Measurements from ENCODE around the gene UBE3B.

UBE3B gene

DNA sequence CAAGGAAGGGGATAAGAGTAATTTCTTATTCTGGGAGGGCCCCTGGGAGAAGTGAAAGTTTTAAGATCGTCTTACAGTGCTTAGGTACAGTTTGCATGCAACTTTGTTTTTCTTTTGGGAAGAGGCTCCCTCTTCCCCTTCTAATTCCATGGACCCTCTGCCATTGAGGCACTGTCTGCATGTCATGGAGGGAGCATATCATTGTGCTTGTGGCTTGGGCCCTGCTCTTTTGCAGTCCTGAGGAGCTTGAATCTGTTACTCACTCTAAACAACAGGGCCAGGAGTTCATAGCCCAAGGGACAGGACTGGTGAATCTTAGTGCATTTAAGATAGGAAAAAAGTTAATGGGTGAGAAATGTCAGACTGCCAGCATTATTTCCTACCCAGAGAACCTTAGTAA, 2.3 kb downstream of the UBE3B start:
- peaks cover 9% of the 10 kb centered on the region for H3K36me3 ChIP-seq (ENCODE audit: control insufficient read depth, low read depth, low read length)
- no peaks in the 10 kb centered on the region for H3K27me3 ChIP-seq (ENCODE audit: control insufficient read depth, insufficient read depth, low read length)
- H3K27ac ChIP-seq (ENCODE audit: low read length) = no peak overlapping the region
- peaks cover 7% of the 10 kb centered on the region for H3K4me1 ChIP-seq (ENCODE audit: control insufficient read depth, low read depth, low read length)
- no peak overlapping the region for H3K9ac ChIP-seq (ENCODE audit: low read length)
- H3K9me3 ChIP-seq (ENCODE audit: control insufficient read depth, low read depth, low read length) = no peaks in the 10 kb centered on the region
- no peak overlapping the region for H3K4me3 ChIP-seq (ENCODE audit: low read length)

DNA sequence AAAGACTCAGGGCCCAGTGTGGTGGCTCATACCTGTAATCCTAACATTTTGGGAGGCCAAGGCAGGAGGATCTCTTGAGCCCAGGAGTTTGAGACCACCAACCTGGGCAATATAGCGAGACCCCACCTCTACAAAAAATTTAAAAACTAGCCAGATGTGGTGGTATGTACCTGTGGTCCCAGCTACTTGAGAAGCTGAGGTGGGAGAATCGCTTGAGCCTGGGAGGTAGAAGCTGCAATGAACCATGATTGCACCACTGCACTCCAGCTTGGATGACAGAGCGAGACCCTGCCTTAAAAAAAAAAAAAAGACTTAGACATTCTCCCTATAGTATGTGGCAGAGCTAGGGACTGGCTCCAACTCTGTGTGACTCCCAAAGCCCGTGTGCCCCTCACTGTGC, 2.9 kb downstream of the UBE3B start:
- no peak overlapping the region for H3K9ac ChIP-seq (ENCODE audit: low read length)
- peaks cover 13% of the 10 kb centered on the region for H3K36me3 ChIP-seq (ENCODE audit: control insufficient read depth, low read depth, low read length)
- H3K4me1 ChIP-seq (ENCODE audit: control insufficient read depth, low read depth, low read length) = peaks cover 7% of the 10 kb centered on the region
- H3K4me3 ChIP-seq (ENCODE audit: low read length) = no peak overlapping the region
- H3K27ac ChIP-seq (ENCODE audit: low read length) = no peak overlapping the region
- H3K27me3 ChIP-seq (ENCODE audit: control insufficient read depth, insufficient read depth, low read length) = no peaks in the 10 kb centered on the region
- H3K9me3 ChIP-seq (ENCODE audit: control insufficient read depth, low read depth, low read length) = no peaks in the 10 kb centered on the region

DNA sequence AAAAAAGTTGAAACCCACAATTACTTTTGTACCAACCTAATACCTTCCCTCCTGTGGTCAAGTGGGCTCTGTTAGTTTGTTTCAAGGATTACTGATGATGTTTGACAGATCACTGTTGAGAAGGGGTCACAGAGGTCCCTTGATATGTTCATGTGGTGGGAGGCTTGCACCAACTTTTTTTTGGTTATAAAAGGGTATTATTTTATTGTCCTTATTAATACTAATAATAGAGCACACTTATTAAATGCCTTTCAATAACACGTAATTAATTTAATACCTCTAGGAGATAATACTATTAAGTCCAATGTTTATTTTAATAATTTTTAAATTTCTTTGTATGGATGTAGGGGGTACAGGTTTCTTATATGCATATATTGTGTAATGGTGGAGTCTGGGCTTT, 4.4 kb downstream of the UBE3B start:
- no peaks in the 10 kb centered on the region for H3K27me3 ChIP-seq (ENCODE audit: control insufficient read depth, insufficient read depth, low read length)
- no peak overlapping the region for H3K9ac ChIP-seq (ENCODE audit: low read length)
- peaks cover 28% of the 10 kb centered on the region for H3K36me3 ChIP-seq (ENCODE audit: control insufficient read depth, low read depth, low read length)
- H3K9me3 ChIP-seq (ENCODE audit: control insufficient read depth, low read depth, low read length) = no peaks in the 10 kb centered on the region
- no peak overlapping the region for H3K4me3 ChIP-seq (ENCODE audit: low read length)
- no peaks in the 10 kb centered on the region for H3K4me1 ChIP-seq (ENCODE audit: control insufficient read depth, low read depth, low read length)
- no peak overlapping the region for H3K27ac ChIP-seq (ENCODE audit: low read length)

DNA sequence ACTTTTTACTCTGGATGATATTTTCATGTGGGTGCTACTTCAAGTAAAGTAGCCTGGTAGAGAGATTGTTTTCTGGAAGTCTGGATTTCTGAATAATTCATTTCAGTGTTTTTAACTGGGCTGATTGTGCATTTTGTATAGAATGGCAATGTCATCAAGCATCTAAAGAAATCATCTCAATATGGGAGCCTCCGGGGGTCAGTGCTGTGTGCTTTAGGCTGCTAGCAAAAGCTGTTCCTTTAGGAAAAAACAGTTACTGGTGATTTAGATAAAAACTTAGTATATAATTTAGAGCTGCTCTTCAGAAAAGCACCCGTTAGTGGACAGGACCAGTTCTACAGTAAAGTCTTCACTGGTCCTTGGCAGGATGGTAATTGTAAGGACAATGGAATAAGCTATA, 5.1 kb downstream of the UBE3B start:
- H3K36me3 ChIP-seq (ENCODE audit: control insufficient read depth, low read depth, low read length) = peaks cover 35% of the 10 kb centered on the region

DNA sequence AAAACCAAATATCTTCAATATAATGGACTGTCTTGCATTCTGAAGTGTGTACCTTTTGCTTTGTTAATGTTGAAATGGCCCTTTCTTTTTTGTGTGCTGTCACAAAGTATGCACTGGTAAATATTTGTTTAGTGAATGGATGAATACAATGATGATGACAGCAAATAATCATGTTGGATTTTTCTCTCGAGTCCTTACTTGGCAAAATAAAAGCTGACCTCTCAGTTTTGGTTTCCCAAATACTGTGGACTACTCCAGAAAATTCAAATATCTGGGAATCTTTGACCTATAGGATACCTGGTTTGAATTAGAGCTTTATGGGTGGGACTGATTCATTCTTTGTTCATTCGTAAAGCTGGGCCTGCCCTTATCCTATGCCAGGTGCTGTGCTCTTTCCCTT, 5.5 kb downstream of the UBE3B start:
- no peaks in the 10 kb centered on the region for H3K27me3 ChIP-seq (ENCODE audit: control insufficient read depth, insufficient read depth, low read length)
- no peak overlapping the region for H3K9ac ChIP-seq (ENCODE audit: low read length)
- H3K27ac ChIP-seq (ENCODE audit: low read length) = no peak overlapping the region
- H3K4me3 ChIP-seq (ENCODE audit: low read length) = no peak overlapping the region
- peaks cover 39% of the 10 kb centered on the region for H3K36me3 ChIP-seq (ENCODE audit: control insufficient read depth, low read depth, low read length)
- H3K4me1 ChIP-seq (ENCODE audit: control insufficient read depth, low read depth, low read length) = no peaks in the 10 kb centered on the region
- H3K9me3 ChIP-seq (ENCODE audit: control insufficient read depth, low read depth, low read length) = no peaks in the 10 kb centered on the region

More for the DNA sequence above, 5.1 kb downstream of the UBE3B start:
- no peak overlapping the region for H3K4me3 ChIP-seq (ENCODE audit: low read length)
- H3K9me3 ChIP-seq (ENCODE audit: control insufficient read depth, low read depth, low read length) = no peaks in the 10 kb centered on the region
- no peaks in the 10 kb centered on the region for H3K27me3 ChIP-seq (ENCODE audit: control insufficient read depth, insufficient read depth, low read length)
- H3K9ac ChIP-seq (ENCODE audit: low read length) = no peak overlapping the region
- H3K4me1 ChIP-seq (ENCODE audit: control insufficient read depth, low read depth, low read length) = no peaks in the 10 kb centered on the region
- no peak overlapping the region for H3K27ac ChIP-seq (ENCODE audit: low read length)

DNA sequence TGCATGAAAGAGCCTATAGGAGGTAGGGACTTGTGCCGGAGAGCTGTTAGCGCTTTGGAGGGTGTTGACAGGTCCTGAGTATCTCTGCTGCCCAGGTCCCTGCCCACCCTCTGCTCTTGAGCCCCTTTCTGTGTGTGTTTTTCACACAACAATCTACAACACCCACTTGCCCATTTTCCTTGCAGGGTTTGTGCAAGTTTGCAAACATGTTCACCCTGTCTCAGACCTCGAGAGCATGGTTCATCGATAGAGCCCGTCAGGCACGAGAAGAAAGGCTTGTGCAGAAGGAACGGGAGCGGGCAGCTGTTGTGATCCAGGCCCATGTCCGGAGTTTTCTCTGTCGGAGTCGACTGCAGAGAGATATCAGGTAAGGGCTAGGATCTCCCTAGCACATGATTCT, 5.9 kb downstream of the UBE3B start:
- H3K27ac ChIP-seq (ENCODE audit: low read length) = no peak overlapping the region
- H3K36me3 ChIP-seq (ENCODE audit: control insufficient read depth, low read depth, low read length) = peaks cover 43% of the 10 kb centered on the region
- no peaks in the 10 kb centered on the region for H3K4me1 ChIP-seq (ENCODE audit: control insufficient read depth, low read depth, low read length)

DNA sequence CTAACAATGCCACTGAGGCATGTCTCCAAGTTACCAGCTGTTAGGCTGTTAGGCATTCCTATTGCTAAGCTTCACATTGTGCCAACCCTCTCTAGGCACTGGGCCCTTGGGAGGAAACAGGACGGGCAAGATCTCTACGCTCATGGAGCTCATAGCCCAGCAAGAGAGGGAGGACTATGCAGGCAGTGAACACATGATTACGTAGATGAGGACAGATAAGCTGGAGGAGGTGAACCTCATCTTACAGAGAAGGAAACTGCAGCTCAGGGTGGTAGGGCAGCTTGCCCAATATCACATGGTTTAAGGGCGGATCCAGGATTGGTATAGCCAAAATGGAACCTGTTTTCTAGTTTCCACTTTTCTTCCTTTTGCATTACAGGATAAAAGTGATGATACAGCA, 7.8 kb downstream of the UBE3B start:
- Histone ChIP-seq H3K27me3 (ENCODE audit: control insufficient read depth, insufficient read depth, low read length) (no peaks in the 10 kb centered on the region), H3K4me1 (ENCODE audit: control insufficient read depth, low read depth, low read length) (no peaks in the 10 kb centered on the region), H3K9me3 (ENCODE audit: control insufficient read depth, low read depth, low read length) (no peaks in the 10 kb centered on the region), H3K9ac (ENCODE audit: low read length) (no peak overlapping the region), H3K27ac (ENCODE audit: low read length) (no peak overlapping the region), H3K4me3 (ENCODE audit: low read length) (no peak overlapping the region), H3K36me3 (ENCODE audit: control insufficient read depth, low read depth, low read length) (peaks cover 57% of the 10 kb centered on the region)

More for the DNA sequence above, 5.9 kb downstream of the UBE3B start:
- Histone ChIP-seq H3K9ac (ENCODE audit: low read length) (no peak overlapping the region), H3K9me3 (ENCODE audit: control insufficient read depth, low read depth, low read length) (no peaks in the 10 kb centered on the region), H3K27me3 (ENCODE audit: control insufficient read depth, insufficient read depth, low read length) (no peaks in the 10 kb centered on the region), H3K4me3 (ENCODE audit: low read length) (no peak overlapping the region)

DNA sequence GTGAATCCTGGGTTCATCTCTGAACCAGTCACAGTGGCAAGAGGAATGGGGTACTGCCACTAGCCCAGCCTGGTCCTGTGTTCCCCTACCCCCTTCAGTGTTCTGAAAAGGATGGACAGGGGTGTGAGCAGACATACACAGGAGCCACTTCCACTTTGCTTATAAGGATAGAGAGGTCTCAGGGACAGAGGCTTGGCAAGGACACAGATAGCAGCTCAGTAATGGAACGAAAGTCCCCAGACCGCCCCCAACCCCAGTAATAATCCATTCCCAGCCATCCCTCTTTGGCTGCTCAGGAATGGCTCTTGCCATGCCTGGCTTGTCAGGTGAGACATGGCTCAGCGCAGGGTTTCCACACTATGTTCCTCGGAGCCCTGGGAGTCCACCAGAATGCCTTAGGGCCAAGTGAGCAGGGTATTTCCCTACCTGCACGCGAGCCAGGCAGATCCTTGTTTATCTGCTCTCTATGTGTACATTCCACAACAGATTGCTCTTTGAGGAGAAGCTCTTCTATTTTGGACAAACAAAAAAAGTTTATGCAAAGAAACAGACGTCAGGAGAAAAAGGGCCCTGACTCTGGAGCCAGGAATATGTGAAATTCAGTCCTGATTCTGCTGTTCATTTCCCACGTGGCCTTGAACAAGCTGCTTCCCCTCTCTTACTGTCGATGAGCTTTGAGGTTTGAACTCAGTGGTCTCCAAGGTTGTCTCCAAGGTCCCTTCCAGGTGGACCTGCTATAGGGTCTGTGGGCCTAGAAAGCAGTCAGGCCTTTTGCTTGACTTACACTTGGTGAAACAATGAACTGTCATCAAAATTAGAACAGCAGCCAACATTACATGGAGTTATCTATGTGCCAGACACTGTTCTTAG, 10.0 kb downstream of the UBE3B start:
- no peaks in the 10 kb centered on the region for H3K4me1 ChIP-seq (ENCODE audit: control insufficient read depth, low read depth, low read length)
- no peaks in the 10 kb centered on the region for H3K27me3 ChIP-seq (ENCODE audit: control insufficient read depth, insufficient read depth, low read length)
- H3K9ac ChIP-seq (ENCODE audit: low read length) = no peak overlapping the region
- peaks cover 66% of the 10 kb centered on the region for H3K36me3 ChIP-seq (ENCODE audit: control insufficient read depth, low read depth, low read length)
- no peaks in the 10 kb centered on the region for H3K9me3 ChIP-seq (ENCODE audit: control insufficient read depth, low read depth, low read length)
- no peak overlapping the region for H3K4me3 ChIP-seq (ENCODE audit: low read length)
- H3K27ac ChIP-seq (ENCODE audit: low read length) = no peak overlapping the region

DNA sequence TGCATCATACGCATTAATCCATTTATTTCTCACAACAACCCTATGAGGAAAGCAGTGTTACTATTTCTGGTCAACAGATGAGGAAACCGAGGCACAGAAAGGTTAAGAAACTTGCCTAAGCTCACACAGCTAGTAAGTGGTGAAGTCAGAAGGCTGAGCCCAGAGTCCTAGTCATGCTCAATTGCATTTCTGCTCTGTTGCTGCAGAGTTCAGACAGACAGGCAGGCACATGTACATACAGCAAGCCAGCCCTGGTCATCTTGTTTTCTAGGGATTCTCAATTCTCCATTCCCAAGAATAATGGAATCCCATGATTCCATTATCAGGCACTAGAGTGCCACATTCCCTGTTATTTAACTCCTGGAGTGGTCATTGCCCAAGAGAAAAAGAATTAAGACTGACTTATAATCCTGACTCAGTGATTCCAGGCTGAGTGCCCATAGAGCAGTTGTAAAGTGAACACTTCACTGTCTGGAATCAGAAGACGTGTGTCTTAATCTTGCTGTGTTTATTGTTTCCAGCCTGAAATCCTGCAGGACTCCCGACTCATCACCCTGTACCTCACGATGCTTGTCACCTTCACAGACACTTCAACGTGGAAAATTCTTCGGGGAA, 10.7 kb downstream of the UBE3B start:
- H3K36me3 ChIP-seq (ENCODE audit: control insufficient read depth, low read depth, low read length) = peaks cover 66% of the 10 kb centered on the region
- no peaks in the 10 kb centered on the region for H3K27me3 ChIP-seq (ENCODE audit: control insufficient read depth, insufficient read depth, low read length)
- H3K4me3 ChIP-seq (ENCODE audit: low read length) = no peak overlapping the region
- H3K4me1 ChIP-seq (ENCODE audit: control insufficient read depth, low read depth, low read length) = no peaks in the 10 kb centered on the region
- H3K9me3 ChIP-seq (ENCODE audit: control insufficient read depth, low read depth, low read length) = no peaks in the 10 kb centered on the region
- no peak overlapping the region for H3K9ac ChIP-seq (ENCODE audit: low read length)
- no peak overlapping the region for H3K27ac ChIP-seq (ENCODE audit: low read length)

DNA sequence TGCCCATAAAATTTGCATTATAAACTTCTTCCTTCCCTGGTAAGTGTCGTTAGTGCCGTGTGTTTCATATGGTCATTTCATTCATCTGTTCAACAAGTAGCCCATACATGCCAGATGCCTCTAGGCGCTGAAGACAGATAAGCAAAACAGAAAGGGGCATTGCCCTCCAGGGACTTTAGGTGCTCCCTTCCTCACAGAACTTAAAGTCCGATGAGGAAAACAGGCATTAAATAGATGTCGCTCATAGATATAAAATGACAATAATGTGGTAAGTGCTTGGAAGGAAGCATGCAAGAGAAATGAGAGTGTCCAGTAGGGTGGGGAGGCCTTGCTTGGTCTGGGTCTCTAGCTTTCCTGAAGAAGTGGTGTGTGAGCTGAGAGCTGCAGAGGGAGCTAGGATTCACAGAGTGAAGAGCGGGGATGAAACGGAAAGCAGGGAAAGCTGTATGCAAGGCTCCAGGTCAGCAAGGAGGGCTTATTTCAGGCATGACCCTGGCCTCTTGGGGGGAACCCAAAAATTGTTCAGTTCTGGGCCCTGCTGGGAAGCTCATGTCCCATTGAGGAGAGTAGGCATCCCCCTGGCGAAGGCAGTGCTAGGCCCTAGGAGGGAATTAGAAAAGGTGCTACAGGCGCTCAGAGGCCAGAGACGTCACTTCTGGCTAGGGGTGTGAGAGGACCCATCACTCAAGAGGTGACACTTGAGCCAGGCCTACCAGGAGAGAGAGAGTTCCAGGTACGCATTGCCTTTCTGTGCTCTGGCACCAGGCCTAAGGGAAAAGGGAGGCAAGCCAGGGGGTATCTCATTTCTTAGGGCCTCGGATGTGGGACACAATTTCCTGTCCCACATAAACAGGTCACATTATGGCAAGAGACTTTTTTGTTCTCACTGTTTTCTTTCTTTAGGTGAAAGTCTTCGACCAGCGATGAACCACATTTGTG, 11.9 kb downstream of the UBE3B start:
- no peaks in the 10 kb centered on the region for H3K4me1 ChIP-seq (ENCODE audit: control insufficient read depth, low read depth, low read length)
- H3K4me3 ChIP-seq (ENCODE audit: low read length) = no peak overlapping the region
- peaks cover 58% of the 10 kb centered on the region for H3K36me3 ChIP-seq (ENCODE audit: control insufficient read depth, low read depth, low read length)
- H3K9ac ChIP-seq (ENCODE audit: low read length) = no peak overlapping the region
- no peak overlapping the region for H3K27ac ChIP-seq (ENCODE audit: low read length)
- no peaks in the 10 kb centered on the region for H3K9me3 ChIP-seq (ENCODE audit: control insufficient read depth, low read depth, low read length)
- H3K27me3 ChIP-seq (ENCODE audit: control insufficient read depth, insufficient read depth, low read length) = no peaks in the 10 kb centered on the region

DNA sequence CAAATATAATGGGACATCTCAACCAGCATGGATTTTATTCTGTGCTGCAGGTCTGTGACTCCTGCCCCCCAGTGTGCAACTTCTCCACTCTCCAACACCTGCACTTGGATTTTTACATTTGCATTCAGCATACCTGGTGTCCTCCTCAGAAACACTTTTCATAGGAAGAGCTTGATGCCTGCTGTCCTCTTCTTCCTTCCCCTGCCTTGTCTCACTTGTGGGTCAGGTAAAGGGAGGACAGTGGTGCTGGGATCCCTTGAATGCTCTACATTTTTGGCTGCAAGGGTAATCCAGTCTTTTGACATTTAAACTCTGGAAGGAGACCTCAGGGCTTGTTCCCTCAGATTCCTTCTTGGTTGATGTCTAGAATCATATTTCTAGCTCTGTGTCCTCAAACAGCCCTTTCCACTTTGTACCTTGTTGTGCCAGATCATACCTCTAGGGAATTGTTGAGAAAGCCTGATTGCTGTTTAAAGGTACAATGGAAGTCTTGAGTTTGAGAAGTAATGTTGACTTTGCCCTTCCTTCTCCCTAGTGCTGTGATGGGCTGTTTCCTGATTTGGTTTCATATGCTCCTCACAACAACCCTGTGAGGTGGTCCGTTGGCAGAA, 12.6 kb downstream of the UBE3B start:
- Histone ChIP-seq H3K4me3 (ENCODE audit: low read length) (no peak overlapping the region), H3K27me3 (ENCODE audit: control insufficient read depth, insufficient read depth, low read length) (no peaks in the 10 kb centered on the region), H3K36me3 (ENCODE audit: control insufficient read depth, low read depth, low read length) (peaks cover 55% of the 10 kb centered on the region), H3K27ac (ENCODE audit: low read length) (no peak overlapping the region), H3K9me3 (ENCODE audit: control insufficient read depth, low read depth, low read length) (no peaks in the 10 kb centered on the region), H3K4me1 (ENCODE audit: control insufficient read depth, low read depth, low read length) (no peaks in the 10 kb centered on the region), H3K9ac (ENCODE audit: low read length) (no peak overlapping the region)

All from iPS-18a (cell line).